GM12878 (cell line): Measurements from ENCODE around the gene MED10. TPM values are rescaled to one million over a fixed set of nuclear protein-coding genes. Genes with fewer than 3 reads are reported as not detected.

Experiments
- ATAC-seq: fragments of 200-7000 bp; cut with Tn5 transposase; 3 replicates; pipeline ENCODE4 v1.9.1; 2020; ENCODE audit warnings: mild to moderate bottlenecking, moderate library complexity
- BruUV-seq: library from RNA; stranded (reverse); fragments of 400-500 nt; replicated peaks from 2 replicates; lab custom pipeline; 2021; lab: Mats Ljungman, UMichigan
- CTCF ChIA-PET: fragments of 300-600 bp; sonication (Branson Sonifier 250); formaldehyde crosslinking; extraction: SDS; loops from one replicate; lab custom pipeline; 2021; ENCODE audit warnings: inconsistent platforms; lab: Yijun Ruan, JAX
- POLR2A ChIA-PET: fragments of 350-600 bp; formaldehyde crosslinking; extraction: SDS; loops from one replicate; lab custom pipeline; 2021; ENCODE audit warnings: inconsistent platforms; lab: Charles Lee
- RAD21 ChIA-PET: fragments of 300-600 bp; sonication (Branson Sonifier 250); formaldehyde crosslinking; loops from one replicate; lab custom pipeline; 2023; ENCODE audit warnings: antibody characterized with exemption; ENCODE audit not compliant: unreplicated experiment; lab: Charles Lee
- SMC1A ChIA-PET: fragments of 300-600 bp; sonication (Branson Sonifier 250); formaldehyde crosslinking; loops from one replicate; lab custom pipeline; 2023; ENCODE audit not compliant: unreplicated experiment, uncharacterized antibody; lab: Charles Lee
- DNase-seq: peaks from one replicate; pipeline ENCODE4 v3.0.0-alpha.2; 2011; ENCODE audit warnings: low read depth, low spot score
- FAIRE-seq: peaks from 3 replicates; lab custom pipeline; 2011; peaks lifted over from hg19 to GRCh38; lab: Jason Lieb, UNC
- H2AFZ ChIP-seq: 2 replicates; pipeline ENCODE4 v1.6.0; 2011; ENCODE audit warnings: low read depth, low read length, control low read depth; ENCODE audit not compliant: control insufficient read depth
- H3K27ac ChIP-seq: 2 replicates; pipeline ENCODE4 v1.5.1; 2011; ENCODE audit warnings: control low read depth; ENCODE audit not compliant: control insufficient read depth, insufficient read depth
- H3K27me3 ChIP-seq, 2 experiments: replicated peaks in 1 of 2; 2 replicates each; pipeline versions ENCODE4 v1.6.0 to v1.6.1; 2011; ENCODE audit warnings: low read length in 1 of 2; ENCODE audit not compliant: control insufficient read depth in 2 of 2, insufficient read depth in 2 of 2
- H3K36me3 ChIP-seq, 2 experiments: 2 replicates each; pipeline ENCODE4 v1.5.1; 2011; ENCODE audit warnings: low read length in 1 of 2; ENCODE audit not compliant: control insufficient read depth in 2 of 2, insufficient read depth in 2 of 2
- H3K4me1 ChIP-seq: 2 replicates; pipeline ENCODE4 v1.6.1; 2011; ENCODE audit warnings: mild to moderate bottlenecking, low read length, moderate library complexity, mixed read lengths; ENCODE audit not compliant: control insufficient read depth, insufficient read depth
- H3K4me2 ChIP-seq: 2 replicates; pipeline ENCODE4 v1.6.0; 2011; ENCODE audit warnings: control low read depth; ENCODE audit not compliant: control insufficient read depth, insufficient read depth
- H3K4me3 ChIP-seq: fragments of 200-600 bp; sonication (generic); 2 replicates; pipeline ENCODE4 v1.5.1; 2016
- H3K79me2 ChIP-seq: 2 replicates; pipeline ENCODE4 v1.6.0; 2011; ENCODE audit warnings: low read length; ENCODE audit not compliant: control insufficient read depth, insufficient read depth
- H3K9ac ChIP-seq: 2 replicates; pipeline ENCODE4 v1.8.0; 2011; ENCODE audit warnings: low read length, control low read depth, mixed read lengths; ENCODE audit not compliant: control insufficient read depth, insufficient read depth
- H3K9me3 ChIP-seq: replicated peaks from 3 replicates; pipeline ENCODE4 v1.5.1; 2011; ENCODE audit warnings: mild to moderate bottlenecking, low read length; ENCODE audit not compliant: control insufficient read depth, insufficient read depth
- H4K20me1 ChIP-seq: 2 replicates; pipeline ENCODE4 v1.6.0; 2011; ENCODE audit not compliant: control insufficient read depth, insufficient read depth
- BACH1 ChIP-seq: fragments of 450-650 bp; IDR thresholded peaks from 2 replicates; pipeline ENCODE4 v1.6.1; 2017; ENCODE audit warnings: mild to moderate bottlenecking, borderline replicate concordance
- CHD1 ChIP-seq: IDR thresholded peaks from 2 replicates; pipeline ENCODE4 v1.6.1; 2012; ENCODE audit warnings: low read depth, low read length, improper control_type of control experiment
- ESRRA ChIP-seq: IDR thresholded peaks from 2 replicates; pipeline ENCODE4 v1.6.1; 2012; ENCODE audit warnings: mild to moderate bottlenecking, low read length, improper control_type of control experiment
- FOS ChIP-seq: IDR thresholded peaks from 3 replicates; pipeline ENCODE4 v1.6.1; 2011; ENCODE audit warnings: borderline replicate concordance; ENCODE audit not compliant: insufficient read length; ENCODE audit errors: extremely low read depth
- NFYA ChIP-seq: IDR thresholded peaks from 2 replicates; pipeline ENCODE4 v1.6.1; 2011; ENCODE audit warnings: low read depth, mild to moderate bottlenecking, low read length, improper control_type of control experiment, borderline replicate concordance
- SREBF2 ChIP-seq: IDR thresholded peaks from 2 replicates; pipeline ENCODE4 v1.6.1; 2012; ENCODE audit warnings: mild to moderate bottlenecking, low read length
- TARDBP ChIP-seq: IDR thresholded peaks from 2 replicates; pipeline ENCODE4 v1.6.1; 2016; ENCODE audit warnings: borderline replicate concordance
- WGBS: methylation state at CpG from one replicate; pipeline ENCODE4 v1.1.6; 2016; ENCODE audit warnings: low lambda C conversion rate; ENCODE audit not compliant: insufficient replicate concordance, insufficient coverage; ENCODE audit errors: missing lambda C conversion rate; 5-methylcytosine and 5-hydroxymethylcytosine counted together
- in situ Hi-C: fragments of 300-500 bp; cut with MboI; formaldehyde crosslinking; loops from 9 replicates; pipeline ENCODE4 v1.14.3; 2018; ENCODE audit warnings: mixed read lengths
- intact Hi-C: fragments of 100-400 bp; cut with micrococcal nuclease; formaldehyde crosslinking; loops from one replicate; pipeline ENCODE4 v1.14.2; 2022; ENCODE audit not compliant: unreplicated experiment
- polyA plus RNA-seq, 11 experiments: library from polyadenylated mRNA; depleted of rRNA in 4 of 11; unstranded in 6 of 11; stranded (reverse) in 5 of 11; fragments of >200 nt; fragmentation: Nextera tagmentation in 4 of 11; fragmentation: Illumina TruSeq in 1 of 11; extraction: Ambion mirVana in 4 of 11; extraction: Trizol in 1 of 11; gene quantifications; 1 replicate in 1 of 11; 2 replicates in 10 of 11; pipeline versions ENCODE4 v1.2.1 to v1.2.3, GENCODE V29; 2011 to 2016; ENCODE audit warnings: inconsistent platforms in 2 of 11, missing spikeins in 2 of 11, low read depth in 1 of 11
- total RNA-seq, 4 experiments: library from RNA; depleted of rRNA in 3 of 4; stranded (reverse); fragments of >200 nt in 3 of 4; fragmentation: Illumina TruSeq in 1 of 4; extraction: Trizol in 1 of 4; gene quantifications; 2 replicates each; pipeline versions ENCODE4 v1.2.1 to v1.2.3, GENCODE V29; 2013 to 2021
- TF ChIP-seq, protein P1 (sequence below): IDR thresholded peaks from 2 replicates; pipeline ENCODE4 v1.6.1; 2012; ENCODE audit warnings: mild to moderate bottlenecking, low read depth, low read length
- TF ChIP-seq, protein P2 (sequence below): fragments of 450-650 bp; conservative IDR thresholded peaks from 2 replicates; pipeline ENCODE4 v1.6.1; 2017; ENCODE audit warnings: mild to moderate bottlenecking, moderate library complexity
- TF ChIP-seq, protein P3 (sequence below): fragments of 150-350 bp; IDR thresholded peaks from 2 replicates; pipeline ENCODE4 v1.6.1; 2016; ENCODE audit warnings: low read depth, low read length

The MED10 gene
- total and polyA plus RNA-seq, 10 of the 15 experiments (the other 5 are each of a cell fraction or from before 2014, with no cell fraction given) = 21.2 to 111 (median 46.6) TPM

- TF ChIP-seq, protein P1, sequence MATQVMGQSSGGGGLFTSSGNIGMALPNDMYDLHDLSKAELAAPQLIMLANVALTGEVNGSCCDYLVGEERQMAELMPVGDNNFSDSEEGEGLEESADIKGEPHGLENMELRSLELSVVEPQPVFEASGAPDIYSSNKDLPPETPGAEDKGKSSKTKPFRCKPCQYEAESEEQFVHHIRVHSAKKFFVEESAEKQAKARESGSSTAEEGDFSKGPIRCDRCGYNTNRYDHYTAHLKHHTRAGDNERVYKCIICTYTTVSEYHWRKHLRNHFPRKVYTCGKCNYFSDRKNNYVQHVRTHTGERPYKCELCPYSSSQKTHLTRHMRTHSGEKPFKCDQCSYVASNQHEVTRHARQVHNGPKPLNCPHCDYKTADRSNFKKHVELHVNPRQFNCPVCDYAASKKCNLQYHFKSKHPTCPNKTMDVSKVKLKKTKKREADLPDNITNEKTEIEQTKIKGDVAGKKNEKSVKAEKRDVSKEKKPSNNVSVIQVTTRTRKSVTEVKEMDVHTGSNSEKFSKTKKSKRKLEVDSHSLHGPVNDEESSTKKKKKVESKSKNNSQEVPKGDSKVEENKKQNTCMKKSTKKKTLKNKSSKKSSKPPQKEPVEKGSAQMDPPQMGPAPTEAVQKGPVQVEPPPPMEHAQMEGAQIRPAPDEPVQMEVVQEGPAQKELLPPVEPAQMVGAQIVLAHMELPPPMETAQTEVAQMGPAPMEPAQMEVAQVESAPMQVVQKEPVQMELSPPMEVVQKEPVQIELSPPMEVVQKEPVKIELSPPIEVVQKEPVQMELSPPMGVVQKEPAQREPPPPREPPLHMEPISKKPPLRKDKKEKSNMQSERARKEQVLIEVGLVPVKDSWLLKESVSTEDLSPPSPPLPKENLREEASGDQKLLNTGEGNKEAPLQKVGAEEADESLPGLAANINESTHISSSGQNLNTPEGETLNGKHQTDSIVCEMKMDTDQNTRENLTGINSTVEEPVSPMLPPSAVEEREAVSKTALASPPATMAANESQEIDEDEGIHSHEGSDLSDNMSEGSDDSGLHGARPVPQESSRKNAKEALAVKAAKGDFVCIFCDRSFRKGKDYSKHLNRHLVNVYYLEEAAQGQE = no peak
- TF ChIP-seq SREBF2 (no peak), CHD1 (no peak), FOS (no peak)
- TF ChIP-seq, protein P2, sequence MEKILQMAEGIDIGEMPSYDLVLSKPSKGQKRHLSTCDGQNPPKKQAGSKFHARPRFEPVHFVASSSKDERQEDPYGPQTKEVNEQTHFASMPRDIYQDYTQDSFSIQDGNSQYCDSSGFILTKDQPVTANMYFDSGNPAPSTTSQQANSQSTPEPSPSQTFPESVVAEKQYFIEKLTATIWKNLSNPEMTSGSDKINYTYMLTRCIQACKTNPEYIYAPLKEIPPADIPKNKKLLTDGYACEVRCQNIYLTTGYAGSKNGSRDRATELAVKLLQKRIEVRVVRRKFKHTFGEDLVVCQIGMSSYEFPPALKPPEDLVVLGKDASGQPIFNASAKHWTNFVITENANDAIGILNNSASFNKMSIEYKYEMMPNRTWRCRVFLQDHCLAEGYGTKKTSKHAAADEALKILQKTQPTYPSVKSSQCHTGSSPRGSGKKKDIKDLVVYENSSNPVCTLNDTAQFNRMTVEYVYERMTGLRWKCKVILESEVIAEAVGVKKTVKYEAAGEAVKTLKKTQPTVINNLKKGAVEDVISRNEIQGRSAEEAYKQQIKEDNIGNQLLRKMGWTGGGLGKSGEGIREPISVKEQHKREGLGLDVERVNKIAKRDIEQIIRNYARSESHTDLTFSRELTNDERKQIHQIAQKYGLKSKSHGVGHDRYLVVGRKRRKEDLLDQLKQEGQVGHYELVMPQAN = no peak
Observed at GRCh38 chr5:6387970-6388369, 9.6 kb upstream of the MED10 start (continued).

DNA sequence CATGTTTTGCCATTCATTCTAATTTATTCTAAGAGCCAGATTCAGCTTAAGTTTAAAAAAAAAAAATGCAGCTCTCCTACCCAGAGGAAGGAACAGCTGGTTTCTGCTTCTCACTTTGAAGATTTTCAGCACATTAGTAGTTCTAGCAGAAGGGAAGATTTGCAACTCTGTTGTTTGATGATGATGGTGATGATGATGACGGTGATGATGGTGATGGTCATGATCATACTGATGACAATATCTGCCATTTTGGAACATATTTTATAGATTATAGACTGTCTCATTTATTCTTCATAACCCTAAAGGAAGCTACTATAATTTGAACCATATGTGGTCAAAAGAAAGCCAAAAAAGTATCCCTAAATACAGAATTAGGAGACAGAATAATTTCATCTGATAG, 7.9 kb upstream of the MED10 start:
- 86% methylated on average over 1 of the region's 1 CpG for WGBS
- in situ Hi-C loops (no loop called here), intact Hi-C loops (no loop called here)
- Histone ChIP-seq H3K79me2 (no peaks in the 10 kb centered on the region), H3K4me1 (no peaks in the 10 kb centered on the region; the same call in 1 of the 2 replicates), H2AFZ (no peak overlapping the region), H3K36me3 (no peaks in the 10 kb centered on the region), H3K9me3 (no peaks in the 10 kb centered on the region; the same call in 2 of the 3 replicates), H3K4me3 (no peak overlapping the region), H3K4me2 (no peak overlapping the region), H4K20me1 (no peaks in the 10 kb centered on the region), H3K27me3 (no peaks in the 10 kb centered on the region), H3K9ac (no peak overlapping the region), H3K27ac (no peak overlapping the region)
- ChIA-PET CTCF (interaction anchor here (1.9 kb wide), 1 partner anchor 17 kb away, joined by 4 read pairs; no protein-coding TSS in a partner anchor), POLR2A (interaction anchor here (1.1 kb wide), 1 partner anchor 17 kb away, joined by 3 read pairs; no protein-coding TSS in a partner anchor), RAD21 (interaction anchor here (0.7 kb wide), 1 partner anchor 92 kb away, joined by 3 read pairs; no protein-coding TSS in a partner anchor), SMC1A (interaction anchor here (0.6 to 1.0 kb wide), 4 partner anchors 8 to 890 kb away, joined by 3 read pairs; partner anchors contain the start of gene MED10)
- ATAC-seq = no peak
- no TSS peak for BruUV-seq
- no peak for DNase-seq
- FAIRE-seq = no peak
- TF ChIP-seq, protein P3, sequence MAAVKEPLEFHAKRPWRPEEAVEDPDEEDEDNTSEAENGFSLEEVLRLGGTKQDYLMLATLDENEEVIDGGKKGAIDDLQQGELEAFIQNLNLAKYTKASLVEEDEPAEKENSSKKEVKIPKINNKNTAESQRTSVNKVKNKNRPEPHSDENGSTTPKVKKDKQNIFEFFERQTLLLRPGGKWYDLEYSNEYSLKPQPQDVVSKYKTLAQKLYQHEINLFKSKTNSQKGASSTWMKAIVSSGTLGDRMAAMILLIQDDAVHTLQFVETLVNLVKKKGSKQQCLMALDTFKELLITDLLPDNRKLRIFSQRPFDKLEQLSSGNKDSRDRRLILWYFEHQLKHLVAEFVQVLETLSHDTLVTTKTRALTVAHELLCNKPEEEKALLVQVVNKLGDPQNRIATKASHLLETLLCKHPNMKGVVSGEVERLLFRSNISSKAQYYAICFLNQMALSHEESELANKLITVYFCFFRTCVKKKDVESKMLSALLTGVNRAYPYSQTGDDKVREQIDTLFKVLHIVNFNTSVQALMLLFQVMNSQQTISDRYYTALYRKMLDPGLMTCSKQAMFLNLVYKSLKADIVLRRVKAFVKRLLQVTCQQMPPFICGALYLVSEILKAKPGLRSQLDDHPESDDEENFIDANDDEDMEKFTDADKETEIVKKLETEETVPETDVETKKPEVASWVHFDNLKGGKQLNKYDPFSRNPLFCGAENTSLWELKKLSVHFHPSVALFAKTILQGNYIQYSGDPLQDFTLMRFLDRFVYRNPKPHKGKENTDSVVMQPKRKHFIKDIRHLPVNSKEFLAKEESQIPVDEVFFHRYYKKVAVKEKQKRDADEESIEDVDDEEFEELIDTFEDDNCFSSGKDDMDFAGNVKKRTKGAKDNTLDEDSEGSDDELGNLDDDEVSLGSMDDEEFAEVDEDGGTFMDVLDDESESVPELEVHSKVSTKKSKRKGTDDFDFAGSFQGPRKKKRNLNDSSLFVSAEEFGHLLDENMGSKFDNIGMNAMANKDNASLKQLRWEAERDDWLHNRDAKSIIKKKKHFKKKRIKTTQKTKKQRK = no peak
- TF ChIP-seq TARDBP = no peak
- TF ChIP-seq, protein P2 = no peak
- no peak for TF ChIP-seq CHD1
- TF ChIP-seq NFYA = no peak
- no peak for TF ChIP-seq BACH1
- no peak for TF ChIP-seq ESRRA
